ENCODE data around the gene FAM107B.
A peak's percentile ranks its signal among the peaks of the same experiment; 100 is the strongest.
"Not testable (repeated sequence)": the region's sequence is repeated elsewhere in the genome, so short reads cannot be mapped to it uniquely, and the experiment has no call there.

The FAM107B gene

GRCh38 chr10:14698829-14699170 lies 75.9 kb downstream of the FAM107B start:
- Mint-ChIP-seq H3K9me3 (no peaks in the 10 kb centered on the region), H3K36me3 (ENCODE audit: low read depth) (no peaks in the 10 kb centered on the region), H3K4me1 (no peaks in the 10 kb centered on the region), H3K27ac (no peak overlapping the region), H3K27me3 (peaks cover 3% of the 10 kb centered on the region), H3K4me3 (no peak overlapping the region)
- ATAC-seq, result no peak
- DNase-seq, result no peak

GRCh38 chr10:14698111-14698828 lies 76.4 kb downstream of the FAM107B start:
- Mint-ChIP-seq H3K9me3 (no peaks in the 10 kb centered on the region), H3K27me3 (peaks cover 3% of the 10 kb centered on the region), H3K27ac (no peak overlapping the region), H3K4me1 (no peaks in the 10 kb centered on the region), H3K36me3 (ENCODE audit: low read depth) (no peaks in the 10 kb centered on the region), H3K4me3 (no peak overlapping the region)
- ATAC-seq (no peak), DNase-seq (no peak)

GRCh38 chr10:14697281-14697680 lies 77.4 kb downstream of the FAM107B start:
- Mint-ChIP-seq H3K36me3 (ENCODE audit: low read depth) (no peaks in the 10 kb centered on the region), H3K27me3 (peaks cover 3% of the 10 kb centered on the region), H3K4me1 (no peaks in the 10 kb centered on the region), H3K4me3 (no peak overlapping the region), H3K9me3 (no peaks in the 10 kb centered on the region), H3K27ac (no peak overlapping the region)
- DNase-seq (no peak), ATAC-seq (no peak)

- ATAC-seq (no peak), DNase-seq (no peak)
- H3K4me1 Mint-ChIP-seq, result no peaks in the 10 kb centered on the region
- H3K4me3 Mint-ChIP-seq, result no peak overlapping the region
- peaks cover 3% of the 10 kb centered on the region for H3K27me3 Mint-ChIP-seq
- no peaks in the 10 kb centered on the region for H3K9me3 Mint-ChIP-seq
- H3K27ac Mint-ChIP-seq, result no peak overlapping the region
- no peaks in the 10 kb centered on the region for H3K36me3 Mint-ChIP-seq (ENCODE audit: low read depth)
Observed at GRCh38 chr10:14696821-14697220, 77.9 kb downstream of the FAM107B start.

- no peak overlapping the region for H3K4me3 Mint-ChIP-seq
- no peaks in the 10 kb centered on the region for H3K4me1 Mint-ChIP-seq
- H3K27ac Mint-ChIP-seq, result no peak overlapping the region
- peaks cover 3% of the 10 kb centered on the region for H3K27me3 Mint-ChIP-seq
- no peaks in the 10 kb centered on the region for H3K36me3 Mint-ChIP-seq (ENCODE audit: low read depth)
- ATAC-seq (no peak), DNase-seq (no peak)
- H3K9me3 Mint-ChIP-seq, result no peaks in the 10 kb centered on the region
Observed at GRCh38 chr10:14695847-14696480, 78.7 kb downstream of the FAM107B start.

- Mint-ChIP-seq H3K36me3 (ENCODE audit: low read depth) (no peaks in the 10 kb centered on the region), H3K9me3 (no peaks in the 10 kb centered on the region), H3K4me1 (no peaks in the 10 kb centered on the region), H3K4me3 (no peak overlapping the region), H3K27ac (no peak overlapping the region), H3K27me3 (peaks cover 2% of the 10 kb centered on the region)
- no peak for DNase-seq
- ATAC-seq, result no peak
Observed at GRCh38 chr10:14693891-14694290, 80.8 kb downstream of the FAM107B start.

GRCh38 chr10:14692344-14693076 lies 82.2 kb downstream of the FAM107B start:
- Mint-ChIP-seq H3K36me3 (ENCODE audit: low read depth) (no peaks in the 10 kb centered on the region), H3K9me3 (no peaks in the 10 kb centered on the region), H3K4me1 (peaks cover 7% of the 10 kb centered on the region), H3K27me3 (no peaks in the 10 kb centered on the region), H3K4me3 (no peak overlapping the region), H3K27ac (no peak overlapping the region)
- no peak for DNase-seq
- ATAC-seq, result no peak

- Mint-ChIP-seq H3K4me1 (peaks cover 7% of the 10 kb centered on the region), H3K27me3 (no peaks in the 10 kb centered on the region), H3K36me3 (ENCODE audit: low read depth) (no peaks in the 10 kb centered on the region), H3K9me3 (no peaks in the 10 kb centered on the region), H3K27ac (no peak overlapping the region), H3K4me3 (no peak overlapping the region)
- ATAC-seq (no peak), DNase-seq (no peak)
Observed at GRCh38 chr10:14691359-14691758, 83.3 kb downstream of the FAM107B start.

- ATAC-seq, result no peak
- peaks cover 10% of the 10 kb centered on the region for H3K4me1 Mint-ChIP-seq
- no peaks in the 10 kb centered on the region for H3K27me3 Mint-ChIP-seq
Observed at GRCh38 chr10:14688606-14689005, 86.1 kb downstream of the FAM107B start.

GRCh38 chr10:14688189-14688588 lies 86.5 kb downstream of the FAM107B start:
- H3K27ac Mint-ChIP-seq; DNase-seq; H3K27me3 Mint-ChIP-seq; ATAC-seq; H3K9me3 Mint-ChIP-seq; H3K4me3 Mint-ChIP-seq; H3K36me3 Mint-ChIP-seq (ENCODE audit: low read depth): not testable (repeated sequence)
- peaks cover 12% of the 10 kb centered on the region for H3K4me1 Mint-ChIP-seq

More at GRCh38 chr10:14688606-14689005, 86.1 kb downstream of the FAM107B start:
- H3K36me3 Mint-ChIP-seq (ENCODE audit: low read depth), result no peaks in the 10 kb centered on the region
- peak overlapping the region; percentile 3 for H3K27ac Mint-ChIP-seq
- H3K4me3 Mint-ChIP-seq, result no peak overlapping the region
- no peak for DNase-seq
- H3K9me3 Mint-ChIP-seq, result no peaks in the 10 kb centered on the region

- no peak for ATAC-seq
- no peak for DNase-seq
- Mint-ChIP-seq H3K27ac (no peak overlapping the region), H3K27me3 (no peaks in the 10 kb centered on the region), H3K4me1 (peaks cover 12% of the 10 kb centered on the region), H3K4me3 (no peak overlapping the region), H3K9me3 (no peaks in the 10 kb centered on the region), H3K36me3 (ENCODE audit: low read depth) (no peaks in the 10 kb centered on the region)
Observed at GRCh38 chr10:14687340-14687739, 87.4 kb downstream of the FAM107B start.

- Mint-ChIP-seq H3K4me1 (peaks cover 12% of the 10 kb centered on the region), H3K27me3 (no peaks in the 10 kb centered on the region), H3K9me3 (no peaks in the 10 kb centered on the region), H3K36me3 (ENCODE audit: low read depth) (no peaks in the 10 kb centered on the region), H3K27ac (no peak overlapping the region), H3K4me3 (no peak overlapping the region)
- DNase-seq (no peak), ATAC-seq (peak; percentile 24)
Observed at GRCh38 chr10:14686356-14686755, 88.3 kb downstream of the FAM107B start.

- Mint-ChIP-seq H3K9me3 (no peaks in the 10 kb centered on the region), H3K4me3 (no peak overlapping the region), H3K4me1 (peaks cover 12% of the 10 kb centered on the region), H3K36me3 (ENCODE audit: low read depth) (no peaks in the 10 kb centered on the region), H3K27ac (no peak overlapping the region), H3K27me3 (no peaks in the 10 kb centered on the region)
- no peak for DNase-seq
- no peak for ATAC-seq
Observed at GRCh38 chr10:14684354-14684753, 90.3 kb downstream of the FAM107B start.

- no peak for ATAC-seq
- H3K27me3 Mint-ChIP-seq, result no peaks in the 10 kb centered on the region
- H3K27ac Mint-ChIP-seq, result no peak overlapping the region
- no peak for DNase-seq
- peaks cover 6% of the 10 kb centered on the region for H3K4me1 Mint-ChIP-seq
- H3K36me3 Mint-ChIP-seq (ENCODE audit: low read depth), result no peaks in the 10 kb centered on the region
- H3K4me3 Mint-ChIP-seq, result no peak overlapping the region
- H3K9me3 Mint-ChIP-seq, result no peaks in the 10 kb centered on the region
Observed at GRCh38 chr10:14683256-14683655, 91.4 kb downstream of the FAM107B start.

- Mint-ChIP-seq H3K4me1 (peaks cover 5% of the 10 kb centered on the region), H3K27ac (no peak overlapping the region), H3K4me3 (no peak overlapping the region), H3K27me3 (no peaks in the 10 kb centered on the region), H3K9me3 (no peaks in the 10 kb centered on the region), H3K36me3 (ENCODE audit: low read depth) (no peaks in the 10 kb centered on the region)
- no peak for DNase-seq
- no peak for ATAC-seq
Observed at GRCh38 chr10:14681802-14682201, 92.9 kb downstream of the FAM107B start.

Data from activated naive CD8-positive, alpha-beta T cell treated with anti-CD3 and anti-CD28 coated beads, Interleukin-2, amount 50 U/mL, for 24 hours (primary cell).